Activated T-cell treated with anti-CD3 and anti-CD28 coated beads, Interleukin-2, amount 50 U/mL, for 48 hours (primary cell): ENCODE data around the gene MPP7.

Source experiments
- DNase-seq, 2 experiments: peaks; one replicate each; pipeline ENCODE4 v3.0.0-alpha.2; 2020

MPP7 gene

DNA sequence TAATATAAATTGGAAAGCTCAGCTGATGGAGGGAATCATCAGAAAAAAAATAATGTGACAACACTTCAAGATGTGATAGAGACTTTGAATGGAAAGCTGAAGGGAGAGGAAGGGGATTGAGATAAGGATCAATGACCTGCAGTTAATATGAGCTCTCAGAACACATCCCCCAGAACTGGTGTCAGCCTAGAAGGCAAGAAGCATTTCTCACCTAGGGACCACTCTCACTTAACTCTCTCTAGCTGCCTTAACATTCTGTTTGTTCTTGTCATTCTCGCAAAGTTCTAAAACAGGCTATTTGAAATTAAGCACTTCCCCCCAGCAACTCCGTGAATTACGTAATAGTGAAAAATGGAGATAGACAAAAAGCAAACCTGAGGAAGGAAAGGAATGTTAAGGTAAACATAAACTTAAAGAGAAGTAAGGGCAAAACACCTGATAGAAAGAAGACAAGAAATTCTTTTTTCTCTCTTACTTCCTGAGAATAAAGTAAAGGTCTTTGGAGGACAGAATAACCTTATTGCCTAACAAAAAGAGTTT is 1.2 kb upstream of the MPP7 start:
- DNase-seq = no peak

DNA sequence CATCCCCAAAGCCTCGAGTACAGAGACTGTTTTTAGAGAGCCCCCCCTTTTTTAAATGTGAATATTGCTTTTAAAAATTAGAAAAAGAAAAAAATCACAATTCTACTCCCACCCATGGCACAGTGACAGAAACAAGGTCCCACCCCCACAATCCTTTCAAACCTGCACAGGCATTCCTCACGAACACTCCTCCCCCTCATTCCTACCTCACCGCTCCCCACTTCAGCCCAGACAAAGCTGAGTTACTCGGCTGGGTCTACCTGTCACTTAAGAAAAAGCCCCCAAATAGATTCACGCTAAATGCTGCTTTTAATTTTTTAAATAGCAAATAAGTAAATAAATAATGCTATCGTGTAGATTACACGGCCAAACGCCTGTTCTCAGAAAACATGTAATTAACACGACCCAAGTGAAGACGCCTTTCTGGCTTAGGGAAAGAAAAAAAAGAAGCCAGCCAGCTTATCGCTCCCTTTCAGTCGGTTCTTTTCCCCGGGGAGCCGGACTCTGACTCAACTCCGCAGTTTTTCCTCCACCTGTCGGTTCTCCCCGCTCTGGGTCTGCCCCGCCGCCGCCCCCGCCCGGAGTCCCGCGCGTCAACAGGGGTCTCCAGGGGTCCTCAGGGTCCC is 739 bp downstream of the MPP7 start:
- DNase-seq = no peak

GRCh38 chr10:28300027-28300426 is 2.8 kb downstream of the MPP7 start:
- no peak for DNase-seq

GRCh38 chr10:28298951-28299350 is 3.9 kb downstream of the MPP7 start:
- DNase-seq = no peak

DNA sequence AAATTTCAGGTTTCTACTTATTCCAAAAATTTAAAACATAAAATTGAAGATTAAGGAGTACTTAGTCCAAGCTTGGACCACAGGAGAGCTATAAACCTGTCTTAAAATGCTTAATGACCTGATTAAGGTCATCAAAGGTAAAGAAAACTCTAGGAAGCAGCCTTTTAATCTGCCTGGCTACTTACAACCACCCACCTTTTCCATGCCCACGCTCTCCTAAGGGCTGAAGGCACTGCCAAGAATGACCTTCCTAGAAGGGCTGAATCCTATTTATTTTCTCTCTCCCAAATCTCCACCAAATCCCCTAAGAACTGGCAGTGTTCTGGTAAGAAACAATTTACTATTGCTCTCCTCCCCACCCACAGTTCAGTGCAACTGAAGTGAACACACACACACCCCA is 6.8 kb downstream of the MPP7 start:
- no peak for DNase-seq

- no peak for DNase-seq
These were observed 7.5 kb downstream of the MPP7 start for GRCh38 chr10:28295336-28295735.

- DNase-seq = no peak
These were observed 8.1 kb downstream of the MPP7 start for GRCh38 chr10:28294809-28295208.

DNA sequence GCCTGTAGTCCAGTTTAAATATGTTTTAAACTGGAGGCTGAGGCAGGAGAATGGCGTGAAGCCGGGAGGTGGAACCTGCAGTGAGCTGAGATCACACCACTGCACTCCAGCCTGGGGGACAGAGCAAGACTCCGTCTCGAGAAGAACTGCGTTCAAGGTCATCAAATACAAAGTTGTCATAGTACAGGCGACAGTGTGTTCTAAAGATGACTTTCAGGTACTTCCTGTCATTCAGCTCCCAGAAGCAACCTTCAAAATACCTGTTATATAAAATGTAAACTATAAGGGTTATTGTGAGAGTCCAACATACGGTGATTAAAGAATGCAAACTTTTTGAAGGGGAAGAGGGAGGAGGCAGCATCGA is 8.7 kb downstream of the MPP7 start:
- no peak for DNase-seq

- no peak for DNase-seq
These were observed 9.4 kb downstream of the MPP7 start for GRCh38 chr10:28293236-28294168.

DNA sequence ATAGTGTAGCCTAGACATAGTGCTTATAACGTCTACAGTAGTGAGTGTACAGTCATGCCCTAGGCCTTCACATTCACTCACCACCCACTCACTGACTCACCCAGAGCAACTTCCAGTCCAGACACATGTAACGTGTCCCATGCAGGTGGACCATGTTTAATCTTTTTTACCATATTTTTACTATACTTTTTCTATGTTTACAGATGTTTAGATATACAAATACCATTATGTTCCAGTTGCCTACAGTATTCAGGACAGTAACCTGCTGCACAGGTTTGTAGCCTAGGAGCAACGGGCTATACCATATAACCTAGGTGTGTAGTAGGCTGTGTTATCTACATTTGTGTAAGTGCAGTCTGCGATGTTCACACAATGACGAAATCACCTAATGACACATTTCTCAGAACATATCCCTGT is 11.0 kb downstream of the MPP7 start:
- peak; percentile 58 to 65 for DNase-seq

DNA sequence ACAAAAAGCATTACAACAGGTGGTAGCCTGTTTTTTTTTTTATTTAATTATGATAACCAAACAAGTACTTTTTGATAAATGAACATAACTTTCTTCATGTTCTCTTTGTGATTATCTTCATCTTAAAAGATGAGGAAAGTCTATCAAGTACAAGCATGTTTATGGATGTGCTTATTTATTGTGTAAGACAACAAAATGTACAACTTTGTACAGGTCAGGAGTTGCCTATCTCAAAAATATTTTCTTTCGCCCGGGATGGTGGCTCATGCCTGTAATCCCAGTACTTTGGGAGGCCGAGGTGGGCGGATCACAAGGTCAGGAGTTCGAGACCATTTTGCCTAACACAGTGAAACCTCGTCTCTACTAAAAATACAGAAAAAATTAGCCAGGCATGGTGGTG is 17.0 kb downstream of the MPP7 start:
- no peak for DNase-seq

GRCh38 chr10:28284126-28284525 is 18.7 kb downstream of the MPP7 start:
- DNase-seq = no peak

- no peak for DNase-seq
These were observed 19.6 kb downstream of the MPP7 start for GRCh38 chr10:28283251-28283650.

DNA sequence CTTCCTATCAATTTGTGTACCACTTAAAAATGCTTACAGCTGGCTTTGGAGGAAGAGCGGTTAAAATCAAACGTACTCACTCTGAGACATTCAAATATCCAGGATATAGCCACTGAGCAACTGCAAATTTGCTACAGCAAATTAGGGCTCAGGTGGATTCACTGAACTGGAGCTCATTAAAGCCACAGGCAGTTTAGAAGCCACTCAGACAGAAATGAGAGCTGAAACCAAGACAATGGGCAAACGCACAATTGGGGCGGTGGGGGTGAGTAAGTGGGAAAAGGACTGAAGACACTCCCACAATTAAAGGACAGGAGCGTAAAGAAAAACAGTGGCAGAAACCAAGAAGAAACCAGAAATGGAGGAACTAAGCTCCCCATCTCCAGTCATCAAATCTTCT is 20.5 kb downstream of the MPP7 start:
- DNase-seq = no peak

- no peak for DNase-seq
These were observed 21.0 kb downstream of the MPP7 start for GRCh38 chr10:28281726-28282315.

DNA sequence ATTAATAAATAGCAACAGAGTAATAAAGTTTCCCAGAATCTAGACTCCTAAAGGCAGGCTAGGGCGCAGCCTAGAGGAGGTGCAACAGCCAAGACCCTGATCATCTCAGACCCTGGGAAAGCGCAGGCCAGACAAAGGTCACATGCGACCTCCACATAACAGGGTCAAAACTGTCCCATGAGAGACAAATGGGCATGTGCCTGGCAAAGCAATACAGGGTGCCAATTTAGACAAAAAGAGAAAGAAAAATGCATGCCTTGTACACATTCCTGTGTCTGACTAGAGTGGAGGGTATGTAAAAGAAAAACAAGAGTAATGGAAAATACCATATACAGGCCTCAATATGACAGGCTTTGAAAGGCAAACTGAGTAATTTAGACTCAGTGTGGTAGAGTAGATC is 22.2 kb downstream of the MPP7 start:
- no peak for DNase-seq

GRCh38 chr10:28279878-28280277 is 23.0 kb downstream of the MPP7 start:
- no peak for DNase-seq

DNA sequence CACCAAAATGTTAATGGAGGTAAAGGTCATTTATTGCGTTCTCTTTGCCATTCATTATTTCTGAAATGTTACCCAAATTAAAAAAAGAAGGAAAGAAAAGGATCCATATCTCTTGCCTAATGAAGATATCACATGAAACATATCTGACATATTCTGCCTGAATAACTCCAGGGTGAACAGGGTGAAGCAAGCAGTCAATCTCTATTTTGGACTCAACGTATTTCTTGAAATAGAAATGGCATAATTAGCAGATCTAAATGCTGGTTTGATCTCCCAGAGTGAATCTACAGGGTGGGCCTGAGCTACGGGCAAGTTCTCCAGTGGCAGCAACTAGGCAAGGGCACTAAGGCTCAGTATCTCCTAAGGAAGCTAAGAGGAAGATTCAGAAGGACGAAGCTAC is 24.0 kb downstream of the MPP7 start:
- DNase-seq = no peak

DNA sequence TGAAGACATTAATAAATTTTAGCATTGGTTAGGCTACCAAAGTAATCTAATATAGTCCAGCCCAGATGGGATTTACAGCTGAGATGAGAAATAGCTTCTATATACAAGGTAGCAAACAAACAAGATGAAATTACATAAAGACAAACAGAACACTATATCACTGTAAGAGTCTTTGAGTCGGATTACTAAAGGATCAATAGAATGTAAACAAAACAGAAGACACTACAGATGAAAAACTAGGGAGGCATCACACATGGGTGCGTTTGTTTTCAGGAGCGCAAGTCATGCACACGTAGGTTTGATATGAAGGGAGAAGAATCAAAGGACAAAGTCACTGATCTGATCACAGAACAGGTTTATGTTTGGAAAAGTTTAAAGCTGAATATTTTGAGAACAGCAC is 26.5 kb downstream of the MPP7 start:
- no peak for DNase-seq

DNA sequence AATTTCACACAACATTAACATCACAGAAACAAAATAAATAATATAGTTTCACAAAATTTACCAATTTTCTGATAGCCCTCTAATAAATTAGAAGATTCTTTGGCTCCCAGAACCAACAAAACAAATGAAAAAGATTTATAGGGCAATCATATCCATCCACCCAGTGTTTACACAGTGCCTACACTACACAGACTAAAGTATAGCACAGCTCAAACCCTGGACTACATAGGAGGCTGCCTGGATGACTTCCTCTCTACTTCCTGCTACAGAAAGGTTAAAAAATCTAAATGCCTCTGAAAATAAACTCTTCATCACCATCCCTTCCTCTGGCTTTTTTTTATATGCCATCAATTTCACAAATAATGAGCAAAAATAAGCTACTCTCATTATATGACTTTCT is 28.4 kb downstream of the MPP7 start:
- DNase-seq = no peak

DNA sequence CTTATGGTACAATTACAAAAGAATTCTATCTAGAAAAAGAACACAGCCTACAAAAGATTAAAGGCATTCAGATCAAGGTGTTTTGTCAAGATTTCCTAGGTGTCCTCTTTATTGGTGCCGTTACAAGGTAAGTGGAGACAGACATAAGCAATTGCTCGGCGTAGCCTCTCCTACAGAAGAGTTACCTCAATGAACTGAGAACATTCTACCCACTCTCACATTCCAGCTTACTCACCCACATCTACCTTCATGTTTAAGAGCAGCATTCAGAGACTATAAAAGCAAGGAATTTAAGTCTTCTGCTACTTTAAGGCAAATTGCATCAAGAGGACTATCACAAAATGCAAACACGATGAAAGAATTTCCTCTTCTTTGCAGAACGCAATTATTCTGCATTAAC is 29.5 kb downstream of the MPP7 start:
- DNase-seq = no peak

- DNase-seq = no peak
These were observed 32.9 kb downstream of the MPP7 start for GRCh38 chr10:28269842-28270456.

- no peak for DNase-seq
These were observed 36.2 kb downstream of the MPP7 start for GRCh38 chr10:28266449-28267224.
